GM03348 (cell line): ENCODE data around the gene S100A2.
"Not testable (repeated sequence)": the region's sequence is repeated elsewhere in the genome, so short reads cannot be mapped to it uniquely, and the experiment has no call there.

ENCODE experiments used
- DNase-seq: peaks from one replicate; pipeline ENCODE4 v3.0.0; 2012; ENCODE audit warnings: low spot score

The S100A2 gene

DNA sequence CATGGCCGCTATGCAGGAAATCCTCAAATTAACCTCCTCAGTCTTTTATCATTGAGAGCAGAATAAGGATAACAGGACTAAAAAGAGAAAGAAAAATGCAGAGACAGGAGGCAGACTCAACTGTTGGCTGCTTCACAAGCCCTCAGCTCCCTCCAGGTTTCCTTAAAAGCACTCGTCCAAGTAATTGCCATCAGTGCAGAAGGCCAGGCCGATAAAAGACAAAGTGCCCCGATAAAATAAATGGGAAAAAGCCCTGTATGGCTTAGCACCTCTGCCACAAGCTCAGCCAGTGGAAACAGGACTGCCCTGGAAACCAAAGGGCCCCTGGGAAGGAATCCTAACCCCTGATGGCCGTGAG lies 38.0 kb downstream of the S100A2 start:
- no peak for DNase-seq

DNA sequence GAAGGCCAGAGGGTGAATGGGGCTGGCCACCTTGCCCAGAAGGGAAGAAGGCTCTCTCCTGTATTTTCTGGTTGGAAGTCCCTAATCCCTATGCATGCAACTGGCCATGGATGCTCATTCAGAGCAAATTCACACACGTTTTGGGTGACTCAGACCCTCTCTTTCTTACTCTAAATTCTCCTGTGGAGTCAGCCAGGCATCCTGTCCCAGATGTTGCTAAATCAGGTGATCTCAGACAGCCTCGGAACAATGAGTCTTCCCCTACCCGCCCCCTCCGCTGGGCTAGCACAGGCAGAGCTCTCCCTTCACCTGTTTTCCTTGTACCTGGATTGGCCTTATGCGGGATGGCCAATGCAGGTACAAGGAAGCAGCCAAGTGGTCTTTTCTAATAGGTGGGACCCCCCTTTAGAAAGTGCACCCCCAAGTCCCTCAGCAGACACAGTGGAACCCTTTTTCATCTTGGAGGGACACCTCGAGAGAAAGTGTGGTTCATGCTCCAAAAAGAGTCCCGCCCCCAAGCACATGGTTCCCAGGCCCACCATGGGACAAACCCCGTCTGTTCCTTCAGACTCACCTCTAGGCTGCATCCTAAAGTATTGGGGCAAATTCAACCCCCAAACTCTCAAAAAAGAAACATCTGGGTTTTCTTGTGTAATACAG lies 38.5 kb downstream of the S100A2 start:
- DNase-seq = no peak

DNA sequence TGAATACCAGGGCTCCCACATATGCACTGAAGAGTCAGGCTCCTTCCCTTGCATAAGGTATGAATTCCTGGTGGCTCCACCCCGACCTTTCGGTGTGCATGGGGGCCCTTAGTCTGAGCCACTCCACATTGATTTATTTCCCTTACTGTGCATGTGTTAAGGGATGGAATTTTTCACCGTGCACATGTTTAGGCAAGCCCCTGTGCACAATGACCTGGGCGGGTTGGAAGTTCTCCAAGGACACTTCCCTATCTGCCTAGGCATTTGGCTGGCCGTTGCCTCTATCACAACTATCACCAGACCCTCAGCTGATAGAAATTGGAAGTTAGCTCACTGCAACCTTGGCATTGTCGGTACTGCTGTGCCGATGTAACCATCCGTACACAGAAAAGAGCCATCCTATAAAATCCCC lies 39.5 kb downstream of the S100A2 start:
- DNase-seq = no peak

DNA sequence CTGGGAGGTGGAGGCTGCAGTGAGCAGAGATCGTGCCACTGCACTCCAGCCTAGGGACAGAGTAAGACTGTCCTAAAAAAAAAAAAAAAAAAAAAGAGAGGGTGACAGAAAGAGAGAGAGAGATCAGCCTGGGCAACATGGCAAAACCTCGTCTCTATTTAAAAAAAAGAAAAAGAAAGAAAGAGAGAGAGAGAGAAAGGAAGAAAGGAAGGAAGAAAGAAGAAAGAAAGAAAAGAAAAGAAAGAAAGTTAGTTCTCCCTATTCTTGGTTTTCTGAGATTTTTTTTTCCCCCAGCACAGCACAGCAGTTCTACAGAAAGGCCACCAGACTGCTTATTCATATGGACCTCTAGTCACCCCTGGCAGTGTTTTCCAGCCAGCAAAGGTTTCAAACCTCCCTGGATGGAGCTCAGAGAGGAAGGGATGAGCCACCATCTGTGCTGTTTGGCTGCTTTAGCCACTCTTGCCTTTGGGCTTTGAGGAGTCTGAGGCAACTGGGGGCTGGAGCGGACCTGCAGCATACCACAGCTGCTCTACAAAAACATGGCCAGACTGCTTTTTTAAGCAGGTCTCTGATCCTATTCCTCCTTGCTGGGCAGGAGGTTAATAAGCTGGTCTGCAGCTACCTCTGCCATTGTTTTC lies 40.4 kb downstream of the S100A2 start:
- peak; percentile 41 for DNase-seq

DNA sequence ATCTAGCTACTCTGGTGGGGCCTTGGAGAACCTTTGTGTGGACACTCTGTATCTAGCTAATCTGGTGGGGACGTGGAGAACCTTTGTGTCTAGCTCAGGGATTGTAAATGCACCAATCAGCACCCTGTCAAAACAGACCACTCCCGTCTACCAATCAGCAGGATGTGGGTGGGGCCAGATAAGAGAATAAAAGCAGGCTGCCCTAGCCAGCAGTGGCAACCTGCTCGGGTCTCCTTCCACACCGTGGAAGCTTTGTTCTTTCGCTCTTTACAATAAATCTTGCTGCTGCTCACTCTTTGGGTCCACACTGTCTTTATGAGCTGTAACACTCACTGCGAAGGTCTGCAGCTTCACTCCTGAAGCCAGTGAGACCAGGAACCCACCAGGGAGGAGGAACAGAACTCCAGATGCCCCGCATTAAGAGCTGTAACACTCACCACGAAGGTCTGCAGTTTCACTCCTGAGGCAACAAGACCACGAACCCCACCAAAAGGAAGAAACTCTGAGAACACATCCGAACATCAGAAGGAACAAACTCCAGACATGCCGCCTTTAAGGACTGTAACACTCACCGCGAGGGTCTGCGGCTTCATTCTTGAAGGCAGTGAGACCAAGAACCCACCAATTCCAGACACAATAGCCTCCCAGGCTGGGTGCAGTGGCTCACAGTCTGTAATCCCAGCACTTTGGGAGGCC lies 43.1 kb downstream of the S100A2 start:
- not testable (repeated sequence) for DNase-seq

DNA sequence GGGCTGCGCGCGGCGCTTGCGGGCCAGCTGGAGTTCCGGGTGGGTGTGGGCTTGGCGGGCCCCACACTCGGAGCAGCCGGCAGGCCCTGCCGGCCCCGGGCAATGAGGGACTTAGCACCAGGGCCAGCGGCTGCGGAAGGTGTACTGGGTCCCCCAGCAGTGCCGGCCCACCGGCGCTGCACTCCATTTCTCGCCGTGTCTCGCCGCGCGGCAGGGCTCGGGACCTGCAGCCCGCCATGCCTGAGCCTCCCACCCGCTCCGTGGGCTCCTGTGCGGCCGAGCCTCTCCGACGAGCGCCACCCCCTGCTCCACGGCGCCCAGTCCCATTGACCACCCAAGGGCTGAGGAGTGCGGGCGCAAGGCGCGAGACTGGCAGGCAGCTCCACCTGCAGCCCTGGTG lies 43.8 kb downstream of the S100A2 start:
- DNase-seq = not testable (repeated sequence)

DNA sequence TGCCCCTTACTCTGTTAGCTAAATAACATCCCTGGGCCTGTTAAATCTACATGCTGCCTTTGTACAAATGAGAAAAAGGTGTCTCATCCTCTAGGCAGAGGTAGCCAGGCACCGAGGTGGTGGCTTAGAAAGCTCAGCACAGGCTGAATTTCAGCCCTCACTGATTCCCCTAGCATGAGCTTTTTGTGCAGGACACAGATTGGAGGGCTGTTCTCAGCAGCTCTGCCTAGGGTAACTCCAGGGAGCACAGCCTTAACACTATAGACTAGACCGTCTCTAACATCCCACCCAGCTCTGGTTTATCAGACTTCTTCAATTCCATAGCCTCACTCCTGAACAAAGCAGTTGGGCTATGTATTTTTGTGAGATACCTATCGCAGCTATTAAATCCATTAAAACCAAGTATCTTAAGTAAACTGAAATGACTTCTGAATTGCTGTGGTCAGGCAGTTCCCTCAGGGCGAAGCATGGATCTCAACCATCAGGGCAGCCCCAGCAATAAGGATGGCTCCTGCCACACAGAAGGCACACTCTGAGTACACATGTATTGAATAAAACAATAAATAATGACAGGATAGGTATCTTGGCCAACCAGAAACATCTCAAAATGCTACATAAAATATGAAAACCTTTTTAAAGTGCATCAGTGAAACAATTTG lies 44.7 kb downstream of the S100A2 start:
- DNase-seq = no peak

DNA sequence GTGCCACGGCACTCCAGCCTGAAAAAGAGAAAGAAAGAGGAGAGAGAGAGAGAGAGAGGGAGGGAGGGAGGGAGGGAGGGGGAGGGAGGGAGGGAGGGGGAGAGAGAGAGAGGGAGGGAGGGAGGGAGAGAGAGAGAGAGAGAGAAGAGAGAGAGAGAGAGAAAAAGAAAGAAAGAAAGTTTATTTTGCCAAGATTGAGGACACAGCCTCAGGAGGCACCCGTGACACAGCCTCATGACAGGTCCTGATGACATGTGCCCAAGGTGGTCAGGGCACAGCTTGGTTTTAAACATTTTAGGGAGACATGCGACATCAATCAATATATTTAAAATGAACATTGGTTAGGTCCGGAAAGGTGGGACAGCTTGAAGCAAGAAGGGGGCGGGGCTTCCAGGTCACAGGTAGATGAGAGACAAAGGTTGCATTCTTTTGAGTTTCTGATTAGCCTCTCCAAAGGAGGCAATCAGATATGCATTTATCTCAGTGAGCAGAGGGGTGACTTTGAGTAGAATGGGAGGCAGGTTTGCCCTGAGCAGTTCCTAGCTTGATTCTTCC lies 45.4 kb downstream of the S100A2 start:
- not testable (repeated sequence) for DNase-seq

DNA sequence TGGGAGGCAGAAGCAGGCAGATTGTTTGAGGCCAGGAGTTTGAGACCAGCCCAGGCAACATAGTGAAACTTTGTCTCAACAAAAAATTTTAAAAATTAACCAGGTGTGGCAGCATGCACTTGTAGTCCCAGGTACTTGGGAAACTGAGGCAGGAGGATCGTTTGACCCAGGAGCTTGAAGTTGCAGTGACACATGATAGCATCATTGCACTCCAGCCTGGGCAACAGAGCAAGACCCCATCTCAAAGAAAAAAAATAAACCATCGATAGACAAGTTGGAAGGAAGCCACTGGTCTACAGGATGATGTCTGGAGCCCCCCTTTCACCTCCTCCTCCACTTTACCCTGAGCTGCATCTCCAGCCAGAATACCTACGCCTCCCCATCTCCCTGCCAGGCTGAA lies 46.4 kb downstream of the S100A2 start:
- DNase-seq = no peak

DNA sequence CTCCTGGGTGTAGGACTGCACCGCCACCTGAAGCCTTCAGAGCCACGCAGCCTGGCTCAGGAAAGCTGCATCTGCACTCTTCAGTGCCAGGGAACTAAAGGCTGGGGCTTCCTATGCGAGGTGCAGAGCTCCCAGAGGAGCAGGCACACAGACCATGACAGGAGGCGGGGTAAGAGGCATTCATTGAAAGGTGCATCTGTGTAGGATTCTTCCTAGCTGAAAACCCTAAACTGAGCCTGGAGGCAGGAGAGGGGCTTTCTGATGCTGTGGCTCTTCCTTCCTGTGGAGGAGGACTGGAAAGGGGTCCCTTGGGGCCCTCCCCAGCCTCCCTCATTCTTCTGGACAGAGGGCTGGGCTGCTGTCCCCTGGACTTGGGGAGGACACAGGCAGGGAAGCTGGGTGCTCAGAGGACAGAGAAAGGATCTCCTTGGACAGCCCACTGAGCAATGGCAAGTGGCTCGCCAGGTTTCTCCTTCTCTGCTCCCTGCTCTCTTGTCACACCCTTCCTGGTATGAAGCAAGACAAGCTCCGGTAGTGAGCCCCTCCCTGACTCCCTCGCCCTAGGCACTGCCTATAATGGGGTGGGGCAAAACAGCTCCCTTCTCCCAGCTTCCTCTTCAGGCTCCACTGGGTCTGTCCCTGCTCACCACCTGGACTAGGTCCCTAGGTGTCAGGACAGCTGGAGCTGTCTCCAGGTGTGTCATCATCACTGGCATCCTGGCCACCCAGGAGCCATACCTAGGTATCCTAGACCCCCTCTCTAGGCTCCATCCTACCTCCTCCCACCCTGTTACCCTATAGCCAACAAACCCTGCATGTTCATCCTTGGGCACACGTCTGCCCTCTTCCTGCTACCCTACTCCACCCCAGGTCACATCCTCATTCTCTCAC lies 49.9 kb downstream of the S100A2 start:
- no peak for DNase-seq

DNA sequence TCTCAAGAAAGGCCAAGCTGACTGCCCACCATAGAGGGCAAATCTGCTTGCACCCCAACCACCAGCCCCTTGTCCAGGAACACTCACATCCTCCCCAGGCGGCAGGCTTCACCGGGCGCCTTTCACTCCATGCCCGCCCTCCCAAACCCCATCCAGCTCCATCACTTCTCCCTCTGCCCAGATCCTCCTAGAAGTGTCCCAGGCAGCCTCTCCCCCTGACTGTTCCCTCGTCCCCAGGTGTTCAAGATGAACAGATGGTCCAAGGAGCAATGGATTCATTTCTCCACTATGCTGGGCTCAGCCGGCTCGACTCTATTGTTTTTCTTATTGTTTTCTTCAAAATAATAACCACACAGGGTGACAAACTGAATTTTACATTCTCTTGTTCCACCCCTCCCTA lies 52.0 kb downstream of the S100A2 start:
- DNase-seq = no peak

DNA sequence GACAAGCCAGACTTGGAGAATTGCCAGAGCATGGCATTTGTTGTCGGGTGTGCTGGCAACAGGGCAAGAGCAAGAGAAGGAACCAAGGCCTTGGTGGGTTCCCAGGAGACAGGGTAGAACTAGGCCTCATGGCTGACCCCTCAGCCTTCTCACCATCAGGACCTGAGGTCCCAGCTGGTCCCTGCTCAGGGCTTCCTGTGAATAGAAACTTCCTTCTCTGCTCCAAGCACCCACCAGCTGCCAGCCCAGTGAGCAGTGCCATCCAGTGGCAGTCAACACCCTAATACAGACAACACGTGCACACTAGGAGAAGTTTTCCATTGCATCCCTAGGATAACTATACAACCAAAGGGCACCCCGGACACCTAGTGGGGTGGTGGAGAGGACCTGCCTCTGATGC lies 52.6 kb downstream of the S100A2 start:
- no peak for DNase-seq
